Mammary epithelial cell (primary cell): ENCODE results near the gene SMARCC1.

Experiments used
- CTCF ChIP-seq, 2 donors: IDR thresholded peaks in 1 of 2; conservative IDR thresholded peaks in 1 of 2; 2 replicates each; pipeline ENCODE4 v1.5.1; 2011 to 2012; ENCODE audit warnings: inconsistent platforms in 2 of 2, low read length in 2 of 2, mild to moderate bottlenecking in 2 of 2, control low read depth in 1 of 2, low read depth in 1 of 2; ENCODE audit not compliant: insufficient read depth in 1 of 2; ENCODE audit errors: extremely low read depth in 1 of 2
- EZH2 ChIP-seq: IDR thresholded peaks from 2 replicates; pipeline ENCODE4 v1.6.1; 2012; ENCODE audit warnings: low read length, inconsistent platforms, borderline replicate concordance

- no peak for TF ChIP-seq CTCF (conservative IDR thresholded peaks at IDR 0.05 in 1 of 2, IDR thresholded peaks at IDR 0.05 in 1 of 2; ENCODE audit: extremely low read depth in 1 of 2, insufficient read depth in 1 of 2, low read depth in 1 of 2, low read length in 2 of 2)
- no peak for TF ChIP-seq EZH2
Measured at GRCh38 chr3:47556351-47556750, 225.3 kb downstream of the SMARCC1 start.
